GM06990 (cell line): ENCODE results near the gene SERPINB6.
"Not testable (repeated sequence)": the region's sequence is repeated elsewhere in the genome, so short reads cannot be mapped to it uniquely, and the experiment has no call there.

Experiments
- DNase-seq: peaks from one replicate; pipeline ENCODE4 v3.0.0-alpha.2; 2011; ENCODE audit not compliant: insufficient read length; ENCODE audit errors: extremely low read depth
- H3K27me3 ChIP-seq: replicated peaks from 2 replicates; pipeline ENCODE4 v1.6.0; 2011; ENCODE audit warnings: low read length; ENCODE audit not compliant: control insufficient read depth, insufficient read depth
- H3K36me3 ChIP-seq: 2 replicates; pipeline ENCODE4 v1.5.1; 2011; ENCODE audit warnings: low read length; ENCODE audit not compliant: control insufficient read depth, insufficient read depth
- H3K4me3 ChIP-seq: replicated peaks from 2 replicates; pipeline ENCODE4 v1.5.1; 2011; ENCODE audit warnings: low read depth, mild to moderate bottlenecking, control low read depth, low read length
- TF ChIP-seq, protein P1 (sequence below): IDR thresholded peaks from 2 replicates; pipeline ENCODE4 v1.5.1; 2011; ENCODE audit warnings: low read length, control low read depth, mild to moderate bottlenecking, inconsistent platforms; ENCODE audit not compliant: insufficient read depth, poor library complexity, severe bottlenecking

SERPINB6 gene

DNA sequence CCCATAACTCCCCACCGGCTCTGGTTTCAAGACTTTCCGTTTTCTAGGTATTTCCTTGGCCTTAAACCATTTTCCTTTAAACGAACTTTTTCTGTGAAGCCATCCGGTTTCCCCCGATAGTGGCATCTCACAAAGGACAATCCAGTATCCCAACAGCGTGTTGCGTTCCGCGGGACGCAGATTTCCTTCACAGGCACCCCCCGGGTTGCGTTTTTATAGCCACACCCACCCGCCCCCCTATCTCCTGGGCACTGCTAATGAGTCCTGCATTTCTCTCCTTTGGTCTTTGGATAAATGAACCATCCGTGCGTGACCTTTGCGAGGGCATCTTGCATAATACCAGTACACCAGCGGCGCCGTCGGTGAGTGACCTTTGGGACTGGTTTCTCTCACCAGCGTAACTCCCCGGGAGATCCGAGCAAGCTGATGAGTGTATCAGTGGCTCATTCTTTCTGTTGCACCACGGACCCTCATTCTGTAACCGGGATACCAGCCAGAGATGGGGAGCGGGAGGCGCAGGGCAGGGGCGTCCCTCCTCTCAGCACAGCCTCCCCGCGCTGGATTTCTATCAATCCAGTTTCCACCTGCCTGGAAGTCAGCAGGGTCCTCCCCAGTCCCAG lies 27.7 kb upstream of the SERPINB6 start:
- Histone ChIP-seq H3K36me3 (no peaks in the 10 kb centered on the region), H3K4me3 (peak overlapping the region; percentile 62), H3K27me3 (no peaks in the 10 kb centered on the region)
- TF ChIP-seq, protein P1, sequence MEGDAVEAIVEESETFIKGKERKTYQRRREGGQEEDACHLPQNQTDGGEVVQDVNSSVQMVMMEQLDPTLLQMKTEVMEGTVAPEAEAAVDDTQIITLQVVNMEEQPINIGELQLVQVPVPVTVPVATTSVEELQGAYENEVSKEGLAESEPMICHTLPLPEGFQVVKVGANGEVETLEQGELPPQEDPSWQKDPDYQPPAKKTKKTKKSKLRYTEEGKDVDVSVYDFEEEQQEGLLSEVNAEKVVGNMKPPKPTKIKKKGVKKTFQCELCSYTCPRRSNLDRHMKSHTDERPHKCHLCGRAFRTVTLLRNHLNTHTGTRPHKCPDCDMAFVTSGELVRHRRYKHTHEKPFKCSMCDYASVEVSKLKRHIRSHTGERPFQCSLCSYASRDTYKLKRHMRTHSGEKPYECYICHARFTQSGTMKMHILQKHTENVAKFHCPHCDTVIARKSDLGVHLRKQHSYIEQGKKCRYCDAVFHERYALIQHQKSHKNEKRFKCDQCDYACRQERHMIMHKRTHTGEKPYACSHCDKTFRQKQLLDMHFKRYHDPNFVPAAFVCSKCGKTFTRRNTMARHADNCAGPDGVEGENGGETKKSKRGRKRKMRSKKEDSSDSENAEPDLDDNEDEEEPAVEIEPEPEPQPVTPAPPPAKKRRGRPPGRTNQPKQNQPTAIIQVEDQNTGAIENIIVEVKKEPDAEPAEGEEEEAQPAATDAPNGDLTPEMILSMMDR: no peak
- DNase-seq: no peak

GRCh38 chr6:2998249-2998997 lies 27.1 kb upstream of the SERPINB6 start:
- H3K36me3 ChIP-seq, H3K27me3 ChIP-seq, DNase-seq: not testable (repeated sequence)
- peak overlapping the region; percentile 62 for H3K4me3 ChIP-seq

DNA sequence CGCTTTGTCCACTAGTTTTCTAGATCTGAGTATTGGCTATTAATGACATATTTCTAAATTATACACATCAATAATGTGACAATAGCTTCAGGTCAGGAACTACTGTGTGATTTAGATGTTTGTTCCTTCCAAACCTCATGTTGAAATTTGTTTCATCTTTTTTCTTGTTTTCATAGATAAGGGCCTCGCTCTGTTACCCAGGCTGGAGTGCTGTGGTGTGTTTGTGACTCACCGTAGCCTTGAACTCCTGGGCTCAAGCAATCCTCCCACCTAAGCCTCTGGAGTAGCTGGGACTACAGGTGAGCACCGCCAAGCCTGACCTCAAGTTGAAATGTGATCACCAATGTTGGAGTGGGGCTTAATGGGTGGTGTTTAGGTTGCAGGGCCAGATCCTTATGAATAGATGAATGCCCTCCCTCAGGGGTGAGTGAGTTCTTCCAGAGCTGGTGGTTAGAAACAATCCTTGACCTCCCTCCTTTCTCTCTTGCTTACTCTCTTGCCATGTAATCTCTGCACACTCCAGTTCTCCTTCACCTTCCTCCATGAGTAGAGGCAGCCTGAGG lies 22.5 kb upstream of the SERPINB6 start:
- TF ChIP-seq, protein P1: no peak
- no peak for DNase-seq
- H3K36me3 ChIP-seq: no peaks in the 10 kb centered on the region
- no peak overlapping the region for H3K4me3 ChIP-seq
- H3K27me3 ChIP-seq: no peaks in the 10 kb centered on the region

DNA sequence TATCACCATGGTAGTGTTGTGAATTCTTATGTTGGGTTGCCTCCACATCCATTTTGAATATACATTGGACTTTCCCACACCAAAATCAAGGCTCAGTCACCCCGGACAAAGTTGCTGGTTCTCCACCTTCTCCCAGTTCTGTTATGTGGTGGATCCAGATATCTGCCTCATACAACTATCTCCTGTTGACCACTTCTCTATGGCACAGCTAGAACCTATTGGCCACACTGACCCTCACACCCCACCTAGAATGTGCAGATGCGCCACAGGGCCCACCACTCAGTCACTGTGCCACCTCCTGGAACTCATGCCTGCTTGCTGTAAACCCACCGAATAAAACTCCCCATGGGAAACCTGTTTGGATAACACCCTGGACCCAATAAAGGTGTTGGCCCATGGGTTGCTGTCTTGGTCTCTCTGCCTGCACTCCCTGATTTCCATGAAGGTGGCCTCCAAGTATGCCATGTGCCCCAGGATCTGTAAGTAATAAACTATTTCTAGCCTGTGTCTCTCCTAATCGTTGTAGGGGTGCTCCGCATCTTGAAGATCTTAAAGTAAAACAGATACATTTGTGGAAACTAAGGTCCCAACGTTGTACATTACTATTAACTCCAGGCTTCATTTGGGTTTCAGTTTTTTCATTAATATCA lies 21.1 kb upstream of the SERPINB6 start:
- TF ChIP-seq, protein P1: no peak
- H3K27me3 ChIP-seq: no peaks in the 10 kb centered on the region
- no peak for DNase-seq

DNA sequence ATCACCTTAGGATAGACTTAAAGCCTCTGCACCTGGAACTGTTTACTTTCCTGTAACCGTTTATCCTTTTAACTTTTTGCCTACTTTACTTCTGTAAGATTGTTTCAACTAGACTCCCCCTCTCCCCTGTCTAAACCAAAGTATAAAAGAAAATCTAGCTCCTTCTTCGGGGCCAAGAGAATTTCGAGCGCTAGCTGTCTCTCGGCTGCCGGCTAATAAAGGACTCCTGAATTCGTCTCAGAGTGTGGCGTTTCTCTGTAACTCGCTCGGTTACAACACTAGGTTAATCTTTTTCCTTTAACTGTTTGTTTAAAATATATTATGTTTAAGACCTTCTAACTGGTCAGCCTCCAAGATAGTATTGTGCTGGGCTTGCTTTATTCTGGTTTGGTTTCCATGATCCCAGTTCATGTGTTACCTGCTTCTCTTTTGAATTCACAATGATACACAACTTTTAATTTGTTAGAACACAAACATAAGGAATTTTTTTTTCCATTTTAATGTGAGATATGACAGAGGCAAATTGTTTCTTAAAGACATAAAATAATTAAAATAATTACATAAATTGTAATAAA lies 19.7 kb upstream of the SERPINB6 start:
- Histone ChIP-seq H3K27me3 (no peaks in the 10 kb centered on the region; the same call in 1 of the 2 replicates), H3K4me3 (no peak overlapping the region), H3K36me3 (no peaks in the 10 kb centered on the region)
- DNase-seq: no peak
- TF ChIP-seq, protein P1: no peak

More for the DNA sequence above, 21.1 kb upstream of the SERPINB6 start:
- H3K36me3 ChIP-seq: no peaks in the 10 kb centered on the region
- H3K4me3 ChIP-seq: no peak overlapping the region
